PC-3 (cell line): ENCODE measurements around the gene SDK1. TPM values are rescaled to one million over a fixed set of nuclear protein-coding genes. Genes with fewer than 3 reads are reported as not detected.

Experiments used
- ATAC-seq: fragments of 200-7000 bp; cut with Tn5 transposase; 2 replicates; pipeline ENCODE4 v1.9.1; 2020; ENCODE audit warnings: mild to moderate bottlenecking, moderate library complexity
- BruUV-seq: library from RNA; stranded (reverse); fragments of 400-500 nt; replicated peaks from 2 replicates; lab custom pipeline; 2021; lab: Mats Ljungman, UMichigan
- CTCF ChIA-PET: fragments of 300-600 bp; sonication (Branson Sonifier 250); formaldehyde crosslinking; loops from one replicate; lab custom pipeline; 2022; ENCODE audit warnings: antibody characterized with exemption; lab: Charles Lee
- POLR2A ChIA-PET: fragments of 300-600 bp; sonication (Branson Sonifier 250); formaldehyde crosslinking; loops from one replicate; lab custom pipeline; 2022; ENCODE audit warnings: antibody characterized with exemption; ENCODE audit not compliant: unreplicated experiment; lab: Charles Lee
- DNase-seq: peaks from one replicate; pipeline ENCODE4 v3.0.0-alpha.2; 2015
- H2AFZ ChIP-seq: fragments of 300-600 bp; sonication (generic); 2 replicates; pipeline ENCODE4 v1.6.0; 2016; ENCODE audit warnings: antibody characterized with exemption, low read length
- H3F3A ChIP-seq: fragments of 300-600 bp; sonication (generic); one replicate; pipeline ENCODE4 v1.6.0; 2017; ENCODE audit warnings: antibody characterized with exemption, low read length, control low read depth, mild to moderate bottlenecking; ENCODE audit not compliant: unreplicated experiment
- H3K27ac ChIP-seq: fragments of 300-600 bp; sonication (generic); 2 replicates; pipeline ENCODE4 v1.5.1; 2016; ENCODE audit warnings: mild to moderate bottlenecking, low read length
- H3K27me3 ChIP-seq: fragments of 300-600 bp; sonication (generic); 2 replicates; pipeline ENCODE4 v1.6.1; 2016; ENCODE audit warnings: low read length, mixed read lengths
- H3K36me3 ChIP-seq: fragments of 300-600 bp; sonication (generic); 2 replicates; pipeline ENCODE4 v1.6.1; 2016; ENCODE audit warnings: low read depth, mixed run types, low read length, mixed read lengths
- H3K4me1 ChIP-seq: fragments of 300-600 bp; sonication (generic); 2 replicates; pipeline ENCODE4 v1.5.1; 2016; ENCODE audit warnings: low read length; ENCODE audit not compliant: insufficient read depth
- H3K4me2 ChIP-seq: fragments of 300-600 bp; sonication (generic); 2 replicates; pipeline ENCODE4 v1.6.0; 2016; ENCODE audit warnings: low read length
- H3K4me3 ChIP-seq: fragments of 300-600 bp; sonication (generic); 2 replicates; pipeline ENCODE4 v1.5.1; 2016; ENCODE audit warnings: mild to moderate bottlenecking, low read length, mixed read lengths
- H3K79me2 ChIP-seq: fragments of 300-600 bp; sonication (generic); 2 replicates; pipeline ENCODE4 v1.6.1; 2017; ENCODE audit warnings: low read length, mixed read lengths
- H3K9ac ChIP-seq: fragments of 300-600 bp; sonication (generic); 2 replicates; pipeline ENCODE4 v1.6.0; 2016; ENCODE audit warnings: mild to moderate bottlenecking, low read length
- H3K9me2 ChIP-seq: fragments of 300-600 bp; sonication (generic); replicated peaks from 2 replicates; pipeline ENCODE4 v1.6.1; 2016; ENCODE audit warnings: mixed run types, low read length, mixed read lengths
- H3K9me3 ChIP-seq: fragments of 300-600 bp; sonication (generic); 2 replicates; pipeline ENCODE4 v1.6.1; 2016; ENCODE audit warnings: low read length, mixed read lengths
- H4K20me1 ChIP-seq: fragments of 300-600 bp; sonication (generic); 2 replicates; pipeline ENCODE4 v1.6.1; 2016; ENCODE audit warnings: low read length, mixed read lengths
- EZH2 ChIP-seq: fragments of 300-600 bp; sonication (generic); IDR thresholded peaks from one replicate; pipeline ENCODE4 v1.6.1; 2017; ENCODE audit warnings: antibody characterized with exemption, mild to moderate bottlenecking, low read length; ENCODE audit not compliant: unreplicated experiment
- EZH2phosphoT487 ChIP-seq: fragments of 300-600 bp; sonication (generic); IDR thresholded peaks from 2 replicates; pipeline ENCODE4 v1.6.1; 2018; ENCODE audit warnings: mild to moderate bottlenecking, antibody characterized with exemption, low read length, borderline replicate concordance
- intact Hi-C: fragments of 100-400 bp; cut with micrococcal nuclease; formaldehyde crosslinking; loops from 2 replicates; pipeline ENCODE4 v1.9.0; 2023
- total RNA-seq: library from RNA; depleted of rRNA; stranded (reverse); fragments of >200 nt; gene quantifications from 2 replicates; pipeline ENCODE4 v1.2.3, GENCODE V29; 2014
- TF ChIP-seq, protein P1 (sequence below): fragments of 300-600 bp; sonication (generic); conservative IDR thresholded peaks from 2 replicates; pipeline ENCODE4 v1.5.1; 2017; ENCODE audit warnings: antibody characterized with exemption, low read depth, mild to moderate bottlenecking, low read length

SDK1 gene
- total RNA-seq, 1 experiment from 2014 or later = 2.8 TPM

DNA sequence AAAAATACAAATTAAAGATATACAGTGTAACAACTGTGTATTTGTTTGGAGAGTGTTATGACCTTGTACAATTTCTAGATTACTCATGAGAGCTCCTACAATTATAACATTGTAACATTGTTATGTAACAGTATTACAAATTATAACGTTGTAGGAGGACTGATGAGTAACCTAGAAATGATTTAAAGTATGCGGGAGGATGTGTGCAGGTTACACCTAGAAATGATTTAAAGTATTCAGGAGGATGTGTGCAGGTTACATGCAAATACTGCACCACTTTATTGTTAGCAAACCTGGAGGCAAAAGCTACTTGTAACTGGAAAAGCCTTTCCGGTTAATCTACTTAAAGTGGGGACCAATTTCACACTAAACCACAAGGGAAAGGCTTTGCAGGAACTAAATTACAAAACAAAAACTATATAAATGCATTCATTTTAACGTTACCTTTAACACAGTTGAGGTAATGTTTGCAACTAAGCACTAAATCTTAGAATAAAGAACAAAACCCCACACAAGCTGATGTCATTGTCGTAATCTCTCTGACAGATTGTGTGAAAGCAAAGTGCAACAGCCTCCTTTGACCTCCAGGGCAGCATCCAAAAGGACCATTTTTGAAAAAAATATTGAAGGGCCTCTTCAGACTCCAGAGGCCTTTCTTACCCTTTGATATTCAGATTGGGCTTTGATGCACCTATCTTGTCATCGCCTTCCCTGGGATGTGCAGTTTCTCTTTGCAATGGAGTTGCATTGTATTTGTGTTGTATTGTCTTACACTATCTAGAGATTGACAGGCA, 858.9 kb downstream of the SDK1 start:
- no peak overlapping the region for H2AFZ ChIP-seq
- no peaks in the 10 kb centered on the region for H3K36me3 ChIP-seq
- BruUV-seq = TSS peak; percentile 88
- peak; percentile 89 for ATAC-seq
- H3K27me3 ChIP-seq = no peaks in the 10 kb centered on the region
- no peaks in the 10 kb centered on the region for H3F3A ChIP-seq
- H3K27ac ChIP-seq = peak overlapping the region; percentile 64
- peak; percentile 80 for DNase-seq
- H3K79me2 ChIP-seq = no peaks in the 10 kb centered on the region
- CTCF ChIA-PET = interaction anchor here (1.0 to 1.1 kb wide), 2 partner anchors 10 to 57 kb away, joined by 3 to 6 read pairs; no protein-coding TSS in a partner anchor
- intact Hi-C loops = loop anchor here (1.0 to 5.0 kb wide), 2 partner anchors 57 to 243 kb away; no protein-coding TSS in a partner anchor
- H3K9ac ChIP-seq = no peak overlapping the region
- H3K9me3 ChIP-seq = no peaks in the 10 kb centered on the region
- POLR2A ChIA-PET = interaction anchor here (0.8 kb wide), 1 partner anchor 9 kb away, joined by 4 read pairs; no protein-coding TSS in a partner anchor
- no peaks in the 10 kb centered on the region for H4K20me1 ChIP-seq
- H3K4me3 ChIP-seq = no peak overlapping the region
- peaks cover 20% of the 10 kb centered on the region for H3K4me1 ChIP-seq
- TF ChIP-seq EZH2phosphoT487 (no peak), EZH2 (no peak)
- TF ChIP-seq, protein P1, sequence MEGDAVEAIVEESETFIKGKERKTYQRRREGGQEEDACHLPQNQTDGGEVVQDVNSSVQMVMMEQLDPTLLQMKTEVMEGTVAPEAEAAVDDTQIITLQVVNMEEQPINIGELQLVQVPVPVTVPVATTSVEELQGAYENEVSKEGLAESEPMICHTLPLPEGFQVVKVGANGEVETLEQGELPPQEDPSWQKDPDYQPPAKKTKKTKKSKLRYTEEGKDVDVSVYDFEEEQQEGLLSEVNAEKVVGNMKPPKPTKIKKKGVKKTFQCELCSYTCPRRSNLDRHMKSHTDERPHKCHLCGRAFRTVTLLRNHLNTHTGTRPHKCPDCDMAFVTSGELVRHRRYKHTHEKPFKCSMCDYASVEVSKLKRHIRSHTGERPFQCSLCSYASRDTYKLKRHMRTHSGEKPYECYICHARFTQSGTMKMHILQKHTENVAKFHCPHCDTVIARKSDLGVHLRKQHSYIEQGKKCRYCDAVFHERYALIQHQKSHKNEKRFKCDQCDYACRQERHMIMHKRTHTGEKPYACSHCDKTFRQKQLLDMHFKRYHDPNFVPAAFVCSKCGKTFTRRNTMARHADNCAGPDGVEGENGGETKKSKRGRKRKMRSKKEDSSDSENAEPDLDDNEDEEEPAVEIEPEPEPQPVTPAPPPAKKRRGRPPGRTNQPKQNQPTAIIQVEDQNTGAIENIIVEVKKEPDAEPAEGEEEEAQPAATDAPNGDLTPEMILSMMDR = no peak
- H3K9me2 ChIP-seq = no peaks in the 10 kb centered on the region
- H3K4me2 ChIP-seq = peak overlapping the region; percentile 56

- ATAC-seq (no peak), DNase-seq (no peak)
- Histone ChIP-seq H3K9me3 (no peaks in the 10 kb centered on the region), H3K27me3 (no peaks in the 10 kb centered on the region), H3K9ac (no peak overlapping the region), H3K4me1 (peaks cover 20% of the 10 kb centered on the region), H3K27ac (no peak overlapping the region), H3F3A (no peaks in the 10 kb centered on the region), H3K79me2 (no peaks in the 10 kb centered on the region), H3K4me2 (no peak overlapping the region), H3K36me3 (no peaks in the 10 kb centered on the region), H2AFZ (no peak overlapping the region), H4K20me1 (no peaks in the 10 kb centered on the region), H3K9me2 (no peaks in the 10 kb centered on the region), H3K4me3 (no peak overlapping the region)
- BruUV-seq = no TSS peak
- TF ChIP-seq EZH2phosphoT487 (no peak), EZH2 (no peak)
- TF ChIP-seq, protein P1 = no peak
- CTCF ChIA-PET = no interaction called here
- POLR2A ChIA-PET = no interaction called here
- intact Hi-C loops = no loop called here
Measured at GRCh38 chr7:4162884-4163564, 862.0 kb downstream of the SDK1 start.
